Hepatocyte (in vitro differentiated cells): Measurements from ENCODE around the gene PIWIL4.
A peak's percentile ranks its signal among the peaks of the same experiment; 100 is the strongest.

Experiments used
- EZH2 ChIP-seq: fragments of 200-600 bp; sonication (generic); IDR thresholded peaks from 2 replicates; pipeline ENCODE4 v1.6.1; 2016; ENCODE audit warnings: antibody characterized with exemption, mild to moderate bottlenecking, borderline replicate concordance
- EZH2phosphoT487 ChIP-seq: fragments of 200-600 bp; sonication (generic); IDR thresholded peaks from one replicate; pipeline ENCODE4 v1.6.1; 2018; ENCODE audit warnings: antibody characterized with exemption, mild to moderate bottlenecking, low read depth, moderate library complexity; ENCODE audit not compliant: unreplicated experiment, severe bottlenecking
- TF ChIP-seq, protein P1 (sequence below): fragments of 200-600 bp; sonication (generic); IDR thresholded peaks from 2 replicates; pipeline ENCODE4 v1.5.1; 2016; ENCODE audit warnings: antibody characterized with exemption, mild to moderate bottlenecking; ENCODE audit not compliant: poor library complexity

DNA sequence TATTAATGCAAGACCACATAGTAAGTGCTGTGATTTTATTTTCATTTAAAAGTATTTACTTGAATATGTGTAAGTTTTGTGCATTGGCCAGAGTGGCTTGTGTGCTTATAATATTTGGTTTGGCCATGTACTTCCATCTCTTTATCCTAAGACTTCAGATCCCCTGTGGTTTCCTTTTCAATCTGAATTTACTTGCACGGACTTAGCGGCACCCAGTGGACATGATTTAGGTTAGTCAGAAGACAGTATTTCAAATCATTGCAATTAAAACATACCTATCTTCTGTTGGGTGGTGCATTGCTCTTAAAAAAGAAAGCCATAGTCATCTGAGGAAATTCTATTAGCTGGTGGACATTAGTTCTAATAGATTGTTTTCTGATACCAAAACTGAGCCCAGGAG, 30.7 kb downstream of the PIWIL4 start:
- TF ChIP-seq, protein P1, sequence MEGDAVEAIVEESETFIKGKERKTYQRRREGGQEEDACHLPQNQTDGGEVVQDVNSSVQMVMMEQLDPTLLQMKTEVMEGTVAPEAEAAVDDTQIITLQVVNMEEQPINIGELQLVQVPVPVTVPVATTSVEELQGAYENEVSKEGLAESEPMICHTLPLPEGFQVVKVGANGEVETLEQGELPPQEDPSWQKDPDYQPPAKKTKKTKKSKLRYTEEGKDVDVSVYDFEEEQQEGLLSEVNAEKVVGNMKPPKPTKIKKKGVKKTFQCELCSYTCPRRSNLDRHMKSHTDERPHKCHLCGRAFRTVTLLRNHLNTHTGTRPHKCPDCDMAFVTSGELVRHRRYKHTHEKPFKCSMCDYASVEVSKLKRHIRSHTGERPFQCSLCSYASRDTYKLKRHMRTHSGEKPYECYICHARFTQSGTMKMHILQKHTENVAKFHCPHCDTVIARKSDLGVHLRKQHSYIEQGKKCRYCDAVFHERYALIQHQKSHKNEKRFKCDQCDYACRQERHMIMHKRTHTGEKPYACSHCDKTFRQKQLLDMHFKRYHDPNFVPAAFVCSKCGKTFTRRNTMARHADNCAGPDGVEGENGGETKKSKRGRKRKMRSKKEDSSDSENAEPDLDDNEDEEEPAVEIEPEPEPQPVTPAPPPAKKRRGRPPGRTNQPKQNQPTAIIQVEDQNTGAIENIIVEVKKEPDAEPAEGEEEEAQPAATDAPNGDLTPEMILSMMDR: peak; percentile 32
- TF ChIP-seq EZH2 (no peak), EZH2phosphoT487 (no peak)
